Activated T-helper 2 cell treated with anti-CD3 and anti-CD28 coated beads, Interferon-gamma antibody, Interleukin-2, Interleukin-4, amounts not matched to agents 10 μg/mL and 5 μg/mL and 100 μg/mL, durations not matched to agents 14 hours and 24 hours and 36 hours (primary cell): ENCODE data around the gene CD101. TPM values are rescaled to one million over a fixed set of nuclear protein-coding genes. Genes with fewer than 3 reads are reported as not detected.
"Not testable (repeated sequence)": the region's sequence is repeated elsewhere in the genome, so short reads cannot be mapped to it uniquely, and the experiment has no call there.

ENCODE experiments used
- DNase-seq: peaks from one replicate; pipeline ENCODE4 v3.0.0; 2021; ENCODE audit warnings: low spot score
- H3K27ac Mint-ChIP-seq: one replicate; pipeline ENCODE4 v1.8.0; 2021; ENCODE audit warnings: mixed read lengths
- H3K27me3 Mint-ChIP-seq: one replicate; pipeline ENCODE4 v1.8.0; 2021; ENCODE audit warnings: low read depth, mixed read lengths
- H3K36me3 Mint-ChIP-seq: one replicate; pipeline ENCODE4 v1.8.0; 2021; ENCODE audit warnings: low read depth, mixed read lengths
- H3K4me1 Mint-ChIP-seq: one replicate; pipeline ENCODE4 v1.8.0; 2021; ENCODE audit warnings: low read depth, mixed read lengths
- H3K4me3 Mint-ChIP-seq: one replicate; pipeline ENCODE4 v1.8.0; 2021; ENCODE audit warnings: low read depth, mild to moderate bottlenecking, moderate library complexity, mixed read lengths
- H3K9me3 Mint-ChIP-seq: one replicate; pipeline ENCODE4 v1.8.0; 2021; ENCODE audit warnings: mixed read lengths
- intact Hi-C: fragments of 100-400 bp; cut with micrococcal nuclease; formaldehyde crosslinking; loops from one replicate; pipeline ENCODE4 v1.15.1; 2023
- total RNA-seq: library from RNA; stranded (reverse); gene quantifications from 2 replicates; pipeline ENCODE4 v1.2.3, GENCODE V29; 2022

Gene CD101
- total RNA-seq, 1 donor from 2014 or later = 0.18 TPM

DNA sequence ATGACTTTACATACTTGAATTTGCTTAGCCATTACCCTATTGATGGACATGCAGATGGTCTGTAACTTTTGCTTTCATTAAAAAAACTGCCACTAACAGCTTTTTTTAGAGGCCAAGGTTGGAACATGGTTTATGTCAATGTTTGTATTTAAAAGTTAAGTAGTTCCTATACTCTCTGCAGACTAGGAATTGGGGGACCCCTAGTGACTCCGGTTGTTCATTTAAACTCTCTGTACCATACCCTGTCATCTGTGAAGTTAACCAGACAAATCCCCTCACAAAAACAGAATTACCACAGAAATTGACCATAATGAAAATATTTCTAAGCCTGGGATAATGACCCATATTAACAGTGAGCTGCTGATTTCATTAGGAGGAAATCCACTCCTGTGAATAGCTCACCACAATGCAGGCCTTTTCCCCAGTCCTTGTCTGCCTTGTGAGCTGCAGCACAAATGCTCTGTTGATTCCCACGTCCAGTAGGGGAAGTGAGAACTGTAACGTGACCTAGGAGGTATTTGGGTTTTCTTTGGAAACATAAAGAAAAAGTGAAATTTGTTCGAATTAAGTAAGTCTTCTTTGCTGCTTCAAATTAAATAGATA is 30.2 kb upstream of the CD101 start:
- H3K36me3 Mint-ChIP-seq = peaks cover 9% of the 10 kb centered on the region
- peaks cover 4% of the 10 kb centered on the region for H3K9me3 Mint-ChIP-seq
- H3K4me3 Mint-ChIP-seq = no peak overlapping the region
- H3K27me3 Mint-ChIP-seq = no peaks in the 10 kb centered on the region
- DNase-seq = no peak
- peaks cover 2% of the 10 kb centered on the region for H3K4me1 Mint-ChIP-seq
- intact Hi-C loops = no loop called here
- no peak overlapping the region for H3K27ac Mint-ChIP-seq

DNA sequence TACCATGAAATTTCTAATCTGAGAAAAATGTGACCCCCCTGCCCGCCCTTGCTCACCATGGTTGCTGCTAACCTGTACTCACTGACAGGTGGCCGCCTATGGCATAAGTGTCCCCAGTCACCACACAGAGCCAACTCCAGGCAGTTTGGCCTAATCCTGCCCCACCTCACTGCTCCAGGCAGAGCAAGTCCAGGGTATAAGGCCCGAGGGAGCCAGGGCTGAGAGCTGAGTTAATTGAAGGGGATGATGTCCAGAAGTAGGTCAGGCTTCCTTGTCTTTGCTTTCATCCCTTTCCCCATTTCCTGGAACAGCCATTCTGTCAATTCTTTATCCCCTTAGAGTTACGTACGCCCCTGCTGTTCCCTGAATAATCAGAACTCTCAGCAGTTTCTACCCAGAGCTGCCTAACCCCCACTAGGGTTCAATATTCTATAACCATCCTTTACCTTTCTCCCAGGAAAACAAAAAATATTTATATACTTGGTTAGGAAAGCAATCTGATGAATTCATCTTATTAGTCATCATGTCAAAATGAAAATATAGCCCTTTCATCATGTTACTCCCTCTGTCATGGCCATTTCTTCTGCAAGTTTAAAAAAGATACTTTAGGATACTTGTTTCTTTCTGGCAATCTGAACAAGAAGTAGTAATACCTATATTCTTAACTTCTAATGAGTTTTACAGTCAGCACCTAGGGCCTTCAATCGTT is 29.4 kb upstream of the CD101 start:
- H3K27ac Mint-ChIP-seq = no peak overlapping the region
- no peak overlapping the region for H3K4me3 Mint-ChIP-seq
- intact Hi-C loops = no loop called here

DNA sequence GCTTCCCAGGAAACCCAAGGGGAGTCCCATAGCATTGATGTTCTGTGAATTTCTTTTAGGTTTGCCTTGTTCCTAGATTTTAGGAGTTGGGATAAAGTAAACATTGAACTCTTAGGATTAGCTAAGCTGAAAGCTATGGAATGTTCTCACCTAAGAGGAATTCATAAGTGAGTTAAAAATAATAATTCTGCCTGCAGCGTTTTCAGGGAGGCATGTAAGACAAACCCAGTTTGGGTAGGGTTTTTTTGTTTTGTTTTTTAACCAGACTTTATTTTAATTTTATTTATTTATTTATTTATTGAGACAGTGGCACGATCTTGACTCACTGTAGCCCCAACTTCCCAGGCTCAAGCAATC is 28.9 kb upstream of the CD101 start:
- intact Hi-C loops = no loop called here
- Mint-ChIP-seq H3K4me1 (peaks cover 2% of the 10 kb centered on the region), H3K36me3 (peaks cover 9% of the 10 kb centered on the region), H3K27me3 (peaks cover 3% of the 10 kb centered on the region), H3K27ac (no peak overlapping the region), H3K9me3 (peaks cover 4% of the 10 kb centered on the region), H3K4me3 (no peak overlapping the region)
- no peak for DNase-seq

More for the DNA sequence above, 29.4 kb upstream of the CD101 start:
- Mint-ChIP-seq H3K27me3 (peaks cover under 1% of the 10 kb centered on the region), H3K36me3 (peaks cover 9% of the 10 kb centered on the region), H3K9me3 (peaks cover 4% of the 10 kb centered on the region), H3K4me1 (peaks cover 2% of the 10 kb centered on the region)
- no peak for DNase-seq

DNA sequence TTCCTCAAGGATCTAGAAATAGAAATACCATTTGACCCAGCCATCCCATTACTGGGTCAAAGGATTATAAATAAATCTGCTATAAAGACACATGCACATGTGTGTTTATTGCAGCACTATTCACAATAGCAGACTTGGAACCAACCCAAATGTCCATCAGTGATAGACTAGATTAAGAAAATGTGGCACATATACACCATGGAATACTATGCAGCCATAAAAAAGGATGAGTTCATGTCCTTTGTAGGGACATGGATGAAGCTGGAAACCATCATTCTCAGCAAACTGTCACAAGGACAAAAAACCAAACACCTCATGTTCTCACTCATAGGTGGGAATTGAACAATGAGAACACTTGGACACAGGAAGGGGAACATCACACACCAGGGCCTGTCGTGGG is 21.3 kb upstream of the CD101 start:
- DNase-seq, H3K27ac Mint-ChIP-seq, H3K9me3 Mint-ChIP-seq, H3K4me3 Mint-ChIP-seq, intact Hi-C loops, H3K27me3 Mint-ChIP-seq, H3K36me3 Mint-ChIP-seq, H3K4me1 Mint-ChIP-seq: not testable (repeated sequence)

DNA sequence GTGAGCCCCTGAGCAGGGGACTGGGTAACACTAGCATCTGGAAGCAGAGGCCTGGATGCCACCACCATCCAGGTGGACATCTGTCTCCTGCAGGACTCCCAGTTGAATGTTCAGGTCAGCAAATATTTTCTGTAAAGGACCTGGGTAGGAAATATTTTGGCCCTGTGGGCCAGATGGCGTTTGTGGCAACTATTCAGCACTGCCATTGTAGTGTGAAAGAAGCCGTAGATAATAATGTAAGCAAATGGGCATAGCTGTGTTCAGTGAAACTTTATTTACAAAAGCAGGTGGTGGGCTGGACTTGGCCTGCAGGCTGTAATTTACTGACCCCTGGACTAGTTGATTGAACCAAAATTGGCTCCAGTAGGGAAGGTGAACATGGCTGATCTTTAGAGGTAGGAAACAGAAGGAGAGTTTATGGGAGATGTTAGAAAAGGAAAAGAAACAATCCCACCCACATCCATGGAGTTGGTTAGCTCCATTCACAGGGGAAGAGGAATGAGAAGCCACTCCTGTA is 20.0 kb upstream of the CD101 start:
- H3K27me3 Mint-ChIP-seq = peaks cover 3% of the 10 kb centered on the region
- no peak overlapping the region for H3K4me3 Mint-ChIP-seq
- no peaks in the 10 kb centered on the region for H3K9me3 Mint-ChIP-seq
- intact Hi-C loops = no loop called here
- peaks cover 11% of the 10 kb centered on the region for H3K4me1 Mint-ChIP-seq
- H3K27ac Mint-ChIP-seq = no peak overlapping the region
- H3K36me3 Mint-ChIP-seq = no peaks in the 10 kb centered on the region
- no peak for DNase-seq

DNA sequence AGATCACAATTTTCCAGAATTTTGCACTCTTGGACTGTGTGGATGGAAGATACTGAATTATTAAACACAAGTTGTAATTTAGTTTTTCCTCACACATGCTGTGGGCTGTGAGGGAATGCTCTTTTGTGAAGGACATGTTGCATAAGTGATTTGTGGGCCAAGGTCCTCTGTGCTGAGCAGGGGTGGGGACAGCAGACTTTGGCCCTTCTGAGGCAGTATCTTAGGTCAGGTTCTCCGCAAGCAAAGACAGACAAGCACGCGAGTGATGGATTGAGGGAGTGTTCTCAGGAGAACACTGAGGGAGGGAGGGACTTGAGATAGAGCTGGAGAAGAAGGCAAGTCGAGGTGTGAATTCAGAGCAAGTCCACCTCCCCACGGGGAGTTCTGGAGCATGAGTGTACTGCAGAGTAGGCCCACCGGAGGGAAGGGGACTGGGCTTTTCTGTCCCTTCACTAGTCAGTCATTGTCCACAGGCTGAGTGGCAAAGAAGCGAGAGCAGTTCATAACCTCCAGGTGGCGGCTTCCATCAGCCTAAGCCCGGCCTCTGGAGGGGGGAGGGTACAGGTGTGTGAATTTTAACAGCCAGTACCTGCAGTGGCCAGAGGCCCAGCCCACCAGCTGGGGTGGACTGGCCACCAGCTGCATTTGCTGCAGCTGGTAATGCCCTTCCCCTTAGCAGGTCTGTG is 19.1 kb upstream of the CD101 start:
- no peak for DNase-seq
- Mint-ChIP-seq H3K36me3 (no peaks in the 10 kb centered on the region), H3K27ac (no peak overlapping the region), H3K9me3 (no peaks in the 10 kb centered on the region), H3K4me1 (peaks cover 20% of the 10 kb centered on the region), H3K4me3 (no peak overlapping the region), H3K27me3 (no peaks in the 10 kb centered on the region)
- intact Hi-C loops = no loop called here

DNA sequence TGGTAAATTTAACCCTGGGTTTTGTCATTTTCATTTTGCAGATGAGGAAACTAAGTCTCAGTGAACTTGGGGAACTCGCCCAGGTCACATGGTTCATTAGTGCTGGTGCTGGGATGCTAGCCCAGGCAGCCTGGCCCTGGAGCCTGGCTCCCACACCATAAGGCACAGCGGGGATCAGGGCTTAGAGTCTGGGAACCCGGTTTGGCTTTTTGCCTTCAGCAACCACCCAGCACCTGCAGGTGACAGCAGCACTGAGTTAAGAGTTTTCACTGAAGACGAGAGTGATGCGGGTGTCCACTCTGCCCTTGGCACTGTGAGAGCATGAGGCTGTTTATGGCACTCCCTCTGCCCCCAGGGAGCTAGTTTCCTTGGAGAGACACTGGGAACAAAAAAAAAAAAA is 18.4 kb upstream of the CD101 start:
- Mint-ChIP-seq H3K4me1 (peaks cover 25% of the 10 kb centered on the region), H3K4me3 (no peak overlapping the region), H3K27ac (no peak overlapping the region), H3K36me3 (no peaks in the 10 kb centered on the region), H3K9me3 (no peaks in the 10 kb centered on the region), H3K27me3 (no peaks in the 10 kb centered on the region)
- intact Hi-C loops = no loop called here
- DNase-seq = no peak

DNA sequence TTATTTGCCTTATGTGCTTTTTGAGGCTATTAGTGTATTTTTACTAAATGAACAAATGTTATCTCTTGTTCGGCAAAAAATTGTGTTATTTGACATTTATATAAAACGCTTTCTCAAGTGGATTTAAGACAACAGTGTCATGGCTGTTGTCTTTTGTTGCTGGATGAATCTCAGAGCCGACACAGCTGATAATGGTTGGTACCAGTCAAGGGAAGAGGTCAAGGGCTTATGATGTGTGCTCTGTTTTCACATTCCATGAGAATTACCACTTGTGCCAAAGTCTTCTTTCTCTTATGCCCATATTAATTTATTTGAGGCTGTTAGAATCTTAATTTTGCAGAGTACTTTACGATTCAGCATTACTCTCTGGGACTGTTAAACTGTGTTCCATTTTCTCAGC is 17.9 kb upstream of the CD101 start:
- Mint-ChIP-seq H3K4me3 (no peak overlapping the region), H3K4me1 (peaks cover 27% of the 10 kb centered on the region), H3K27me3 (no peaks in the 10 kb centered on the region), H3K27ac (no peak overlapping the region), H3K36me3 (no peaks in the 10 kb centered on the region), H3K9me3 (no peaks in the 10 kb centered on the region)
- intact Hi-C loops = no loop called here
- no peak for DNase-seq

DNA sequence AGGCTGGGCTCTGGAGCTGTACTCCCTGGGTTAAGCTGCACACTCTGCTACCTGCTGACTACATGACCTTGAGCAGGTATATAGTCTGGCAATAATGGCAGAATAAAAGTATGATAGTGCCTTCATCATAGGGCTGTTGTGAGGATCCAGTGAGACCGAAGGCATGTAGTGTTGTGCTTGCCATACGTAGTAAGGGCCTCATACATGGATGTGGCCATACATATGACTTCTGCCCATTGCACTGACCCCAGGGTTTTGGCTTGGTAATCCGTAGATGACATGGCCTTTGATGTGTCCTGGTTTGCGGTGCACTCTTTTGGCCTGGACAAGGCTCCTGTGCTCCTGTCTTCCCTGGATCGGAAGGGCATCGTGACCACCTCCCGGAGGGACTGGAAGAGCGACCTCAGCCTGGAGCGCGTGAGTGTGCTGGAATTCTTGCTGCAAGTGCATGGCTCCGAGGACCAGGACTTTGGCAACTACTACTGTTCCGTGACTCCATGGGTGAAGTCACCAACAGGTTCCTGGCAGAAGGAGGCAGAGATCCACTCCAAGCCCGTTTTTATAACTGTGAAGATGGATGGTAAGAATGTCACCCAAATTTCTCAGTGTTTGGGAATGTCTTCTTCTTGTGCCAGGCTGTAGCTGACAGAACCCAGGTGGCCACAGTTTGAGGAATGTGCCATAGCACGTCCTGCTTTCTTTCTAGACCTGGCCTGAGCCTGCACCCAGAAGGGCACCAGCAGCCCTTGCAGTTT is 17.0 kb upstream of the CD101 start:
- DNase-seq = no peak
- H3K4me1 Mint-ChIP-seq = peaks cover 28% of the 10 kb centered on the region
- intact Hi-C loops = loop anchor here (5.0 kb wide), 1 partner anchor 52 kb away; no protein-coding TSS in a partner anchor
- no peaks in the 10 kb centered on the region for H3K27me3 Mint-ChIP-seq
- no peak overlapping the region for H3K27ac Mint-ChIP-seq
- no peaks in the 10 kb centered on the region for H3K36me3 Mint-ChIP-seq
- H3K4me3 Mint-ChIP-seq = no peak overlapping the region
- H3K9me3 Mint-ChIP-seq = no peaks in the 10 kb centered on the region

DNA sequence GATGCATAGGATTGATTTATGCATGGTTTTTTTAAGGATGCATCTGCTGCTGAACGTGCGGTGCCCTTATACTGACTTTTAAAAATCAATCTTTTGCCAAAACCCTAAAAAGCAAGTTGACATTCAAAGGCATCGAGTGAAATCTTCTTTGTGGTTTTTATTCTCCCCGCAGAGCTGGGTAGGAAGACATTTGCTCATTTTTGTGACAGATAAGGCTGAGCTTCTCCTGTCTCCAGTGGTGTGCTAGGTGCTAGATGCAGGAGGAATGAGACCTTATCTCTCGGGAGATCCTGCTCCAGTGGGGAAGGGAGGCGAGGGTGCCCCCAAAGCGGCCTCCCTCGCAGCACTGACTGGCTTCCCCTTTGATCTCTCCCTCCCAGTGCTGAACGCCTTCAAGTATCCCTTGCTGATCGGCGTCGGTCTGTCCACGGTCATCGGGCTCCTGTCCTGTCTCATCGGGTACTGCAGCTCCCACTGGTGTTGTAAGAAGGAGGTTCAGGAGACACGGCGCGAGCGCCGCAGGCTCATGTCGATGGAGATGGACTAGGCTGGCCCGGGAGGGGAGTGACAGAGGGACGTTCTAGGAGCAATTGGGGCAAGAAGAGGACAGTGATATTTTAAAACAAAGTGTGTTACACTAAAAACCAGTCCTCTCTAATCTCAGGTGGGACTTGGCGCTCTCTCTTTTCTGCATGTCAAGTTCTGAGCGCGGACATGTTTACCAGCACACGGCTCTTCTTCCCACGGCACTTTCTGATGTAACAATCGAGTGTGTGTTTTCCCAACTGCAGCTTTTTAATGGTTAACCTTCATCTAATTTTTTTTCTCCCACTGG is 14.9 kb upstream of the CD101 start:
- H3K4me1 Mint-ChIP-seq = peaks cover 33% of the 10 kb centered on the region
- peak overlapping the region; percentile 91 for H3K27ac Mint-ChIP-seq
- peak; percentile 17 for DNase-seq
- H3K4me3 Mint-ChIP-seq = peak overlapping the region; percentile 80
- intact Hi-C loops = loop anchor here (1.0 to 5.0 kb wide), 2 partner anchors 15 to 54 kb away; partner anchors contain the start of gene CD101
- no peaks in the 10 kb centered on the region for H3K9me3 Mint-ChIP-seq
- H3K27me3 Mint-ChIP-seq = no peaks in the 10 kb centered on the region
- H3K36me3 Mint-ChIP-seq = no peaks in the 10 kb centered on the region

DNA sequence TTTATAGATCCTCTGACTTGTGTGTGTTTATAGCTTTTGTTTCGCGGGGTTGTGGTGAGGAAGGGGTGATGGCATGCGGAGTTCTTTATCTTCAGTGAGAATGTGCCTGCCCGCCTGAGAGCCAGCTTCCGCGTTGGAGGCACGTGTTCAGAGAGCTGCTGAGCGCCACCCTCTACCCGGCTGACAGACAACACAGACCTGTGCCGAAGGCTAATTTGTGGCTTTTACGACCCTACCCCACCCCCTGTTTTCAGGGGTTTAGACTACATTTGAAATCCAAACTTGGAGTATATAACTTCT is 14.4 kb upstream of the CD101 start:
- H3K27me3 Mint-ChIP-seq = no peaks in the 10 kb centered on the region
- H3K4me1 Mint-ChIP-seq = peaks cover 37% of the 10 kb centered on the region
- H3K36me3 Mint-ChIP-seq = no peaks in the 10 kb centered on the region
- DNase-seq = peak; percentile 45
- intact Hi-C loops = loop anchor here (5.0 kb wide), 1 partner anchor 55 kb away; no protein-coding TSS in a partner anchor
- peak overlapping the region; percentile 80 for H3K4me3 Mint-ChIP-seq
- H3K27ac Mint-ChIP-seq = peak overlapping the region; percentile 91
- no peaks in the 10 kb centered on the region for H3K9me3 Mint-ChIP-seq

DNA sequence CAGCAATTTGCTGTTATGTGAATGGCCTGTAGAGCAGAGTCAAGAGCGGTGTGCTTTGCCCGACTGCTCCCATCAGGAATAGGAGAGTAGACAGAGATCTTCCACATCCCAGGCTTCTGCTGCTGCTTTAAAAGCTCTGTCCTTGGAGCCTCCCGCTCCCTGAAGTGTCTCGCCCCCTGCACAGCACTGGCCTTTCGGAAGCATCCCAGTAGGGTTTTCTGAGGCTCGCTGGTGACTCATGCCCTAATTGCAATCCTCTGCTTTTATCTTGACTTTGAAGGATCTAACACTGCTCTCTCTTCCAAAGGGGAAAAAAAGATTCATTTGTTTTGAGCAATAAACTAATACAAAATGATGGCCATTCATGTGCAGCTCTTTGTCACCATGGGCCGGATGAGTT is 13.3 kb upstream of the CD101 start:
- Mint-ChIP-seq H3K4me3 (no peak overlapping the region), H3K36me3 (no peaks in the 10 kb centered on the region), H3K4me1 (peaks cover 37% of the 10 kb centered on the region), H3K27ac (no peak overlapping the region), H3K9me3 (no peaks in the 10 kb centered on the region), H3K27me3 (no peaks in the 10 kb centered on the region)
- no peak for DNase-seq
- intact Hi-C loops = loop anchor here (5.0 kb wide), 1 partner anchor 56 kb away; no protein-coding TSS in a partner anchor
